ENCODE data around the gene SRSF12.

DNA sequence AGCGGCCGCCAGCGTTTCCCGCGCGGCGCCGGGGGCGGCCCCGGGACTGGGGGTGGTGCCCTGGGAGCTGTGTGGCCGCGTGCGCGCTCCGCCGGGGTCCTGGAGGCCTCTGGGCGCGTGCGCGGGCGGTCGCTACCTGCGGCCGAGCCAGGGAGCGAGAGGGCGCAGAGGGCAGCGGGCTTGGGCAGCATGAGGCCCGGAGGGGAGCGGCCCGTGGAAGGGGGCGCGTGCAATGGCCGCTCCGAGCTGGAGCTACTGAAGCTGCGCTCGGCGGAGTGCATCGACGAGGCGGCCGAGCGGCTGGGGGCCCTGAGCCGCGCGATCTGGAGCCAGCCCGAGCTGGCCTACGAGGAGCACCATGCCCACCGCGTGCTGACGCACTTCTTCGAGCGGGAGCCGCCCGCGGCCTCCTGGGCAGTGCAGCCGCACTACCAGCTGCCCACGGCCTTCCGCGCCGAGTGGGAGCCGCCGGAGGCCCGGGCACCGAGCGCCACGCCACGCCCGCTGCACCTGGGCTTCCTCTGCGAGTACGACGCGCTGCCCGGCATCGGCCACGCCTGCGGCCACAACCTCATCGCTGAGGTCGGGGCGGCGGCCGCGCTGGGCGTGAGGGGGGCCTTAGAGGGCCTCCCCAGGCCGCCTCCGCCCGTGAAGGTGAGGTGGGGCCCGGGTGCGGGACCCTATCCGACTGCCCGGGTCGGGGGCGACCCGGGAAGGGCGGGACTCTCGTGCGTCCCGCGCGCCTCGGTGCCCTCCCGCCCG lies 28.3 kb upstream of the SRSF12 start, which contains the start of gene PM20D2:
- no peak for TF ChIP-seq CTCF (conservative IDR thresholded peaks at IDR 0.05 in 1 of 2, IDR thresholded peaks at IDR 0.05 in 1 of 2; ENCODE audit: low read depth in 1 of 2, low read length in 2 of 2)
- TF ChIP-seq EZH2 (IDR thresholded peaks at IDR 0.05; ENCODE audit: low read length, missing control alignments): no peak

All from fibroblast of lung (primary cell).